K562 (cell line): ENCODE data around the gene P2RY11. TPM values are rescaled to one million over a fixed set of nuclear protein-coding genes. Genes with fewer than 3 reads are reported as not detected.

Source experiments
- ATAC-seq: fragments of 200-7000 bp; cut with Tn5 transposase; 3 replicates; pipeline ENCODE4 v1.9.1; 2020; ENCODE audit warnings: moderate library complexity
- BruUV-seq: library from RNA; stranded (reverse); fragments of 400-500 nt; replicated peaks from 2 replicates; lab custom pipeline; 2021; lab: Mats Ljungman, UMichigan
- CTCF ChIA-PET: fragments of 300-600 bp; formaldehyde crosslinking; extraction: SDS; loops from one replicate; lab custom pipeline; 2021; ENCODE audit warnings: low intra/inter-chr PET ratio; lab: Yijun Ruan, JAX
- POLR2A ChIA-PET: fragments of 300-600, 350-650 bp; sonication (Branson Sonifier 250); formaldehyde crosslinking; extraction: SDS; loops from one replicate; lab custom pipeline; 2021; ENCODE audit warnings: antibody characterized with exemption, inconsistent platforms; lab: Yijun Ruan, JAX
- DNase-seq, 4 experiments: peaks; one replicate each; pipeline versions ENCODE4 v3.0.0 to v3.0.0-alpha.2; 2011 to 2018; ENCODE audit warnings: low spot score in 3 of 4, mixed read lengths in 3 of 4; ENCODE audit errors: extremely low read depth in 1 of 4
- FAIRE-seq: peaks from 2 replicates; lab custom pipeline; 2011; peaks lifted over from hg19 to GRCh38; lab: Jason Lieb, UNC
- H2AFZ ChIP-seq: 2 replicates; pipeline ENCODE4 v1.6.0; 2011; ENCODE audit warnings: low read depth, low read length, control low read depth, inconsistent platforms
- H3K27ac ChIP-seq: fragments of 200-600 bp; 3 replicates; pipeline ENCODE4 v1.8.0; 2011; ENCODE audit warnings: low read depth, mild to moderate bottlenecking, control low read depth, inconsistent platforms, low read length, moderate library complexity, mixed read lengths; ENCODE audit errors: extremely low read depth
- H3K27me3 ChIP-seq, 2 experiments: fragments of 300-600 bp in 1 of 2; 2 replicates in 1 of 2; 3 replicates in 1 of 2; pipeline versions ENCODE4 v1.6.0 to v1.8.0; 2011; ENCODE audit warnings: inconsistent platforms in 2 of 2, low read length in 2 of 2, mild to moderate bottlenecking in 1 of 2, mixed read lengths in 1 of 2, moderate library complexity in 1 of 2; ENCODE audit not compliant: control insufficient read depth in 2 of 2, insufficient read depth in 2 of 2
- H3K36me3 ChIP-seq: fragments of 300-600 bp; 3 replicates; pipeline ENCODE4 v1.8.0; 2011; ENCODE audit warnings: mild to moderate bottlenecking, low read length, inconsistent platforms; ENCODE audit not compliant: control insufficient read depth, insufficient read depth
- H3K4me1 ChIP-seq, 2 experiments: fragments of 200-600 bp in 1 of 2; replicated peaks in 1 of 2; 2 replicates in 1 of 2; 3 replicates in 1 of 2; pipeline versions ENCODE4 v1.5.1 to v1.8.0; 2011; ENCODE audit warnings: inconsistent platforms in 2 of 2, low read length in 2 of 2, mild to moderate bottlenecking in 1 of 2, mixed read lengths in 1 of 2, moderate library complexity in 1 of 2; ENCODE audit not compliant: control insufficient read depth in 2 of 2, insufficient read depth in 2 of 2
- H3K4me2 ChIP-seq: 2 replicates; pipeline ENCODE4 v1.6.1; 2011; ENCODE audit warnings: low read length, control low read depth, inconsistent platforms, mixed read lengths; ENCODE audit not compliant: insufficient read depth
- H3K4me3 ChIP-seq: fragments of 200-600 bp; sonication (generic), shearing (Covaris generic); 2 replicates; pipeline ENCODE4 v1.5.1; 2016; ENCODE audit warnings: control low read depth, inconsistent platforms
- H3K79me2 ChIP-seq: fragments of 200-600 bp; 3 replicates; pipeline ENCODE4 v1.8.0; 2011; ENCODE audit warnings: low read length, inconsistent platforms; ENCODE audit not compliant: control insufficient read depth, insufficient read depth
- H3K9ac ChIP-seq, 2 experiments: 2 replicates each; pipeline versions ENCODE4 v1.6.0 to v1.6.1; 2011; ENCODE audit warnings: low read depth in 2 of 2, low read length in 2 of 2, control low read depth in 1 of 2, inconsistent platforms in 1 of 2, mild to moderate bottlenecking in 1 of 2, mixed read lengths in 1 of 2; ENCODE audit not compliant: insufficient read depth in 1 of 2
- H3K9me1 ChIP-seq: one replicate; pipeline ENCODE4 v1.6.0; 2011; ENCODE audit warnings: inconsistent platforms, mild to moderate bottlenecking, low read length, moderate library complexity; ENCODE audit not compliant: control insufficient read depth, insufficient read depth
- H3K9me3 ChIP-seq: replicated peaks from 2 replicates; pipeline ENCODE4 v1.5.1; 2011; ENCODE audit warnings: low read depth, low read length, inconsistent platforms; ENCODE audit not compliant: control insufficient read depth, insufficient read depth
- H4K20me1 ChIP-seq: replicated peaks from 2 replicates; pipeline ENCODE4 v1.6.1; 2011; ENCODE audit warnings: low read length, inconsistent platforms, mixed read lengths; ENCODE audit not compliant: control insufficient read depth, insufficient read depth
- POLR2G ChIP-seq: fragments of 200-400 bp; formaldehyde crosslinking; IDR thresholded peaks from 2 replicates; pipeline ENCODE4 v1.6.1; 2017; ENCODE audit warnings: low read depth, mild to moderate bottlenecking, antibody characterized with exemption, low read length, moderate library complexity
- WGBS: fragments of 100-300 bp; shearing (Covaris generic); methylation state at CpG from one replicate; pipeline ENCODE4 v1.1.6; 2016; ENCODE audit warnings: low coverage, mixed read lengths; ENCODE audit not compliant: insufficient coverage; ENCODE audit errors: missing lambda C conversion rate; 5-methylcytosine and 5-hydroxymethylcytosine counted together
- in situ Hi-C: fragments of 300-500 bp; cut with MboI; formaldehyde crosslinking; loops from 4 replicates; pipeline ENCODE4 v1.15.0; 2018; ENCODE audit warnings: inconsistent platforms, mixed read lengths
- intact Hi-C: fragments of 100-400 bp; cut with micrococcal nuclease; formaldehyde crosslinking; loops from 2 replicates; pipeline ENCODE4 v1.14.2; 2022
- polyA plus RNA-seq, 8 experiments: library from polyadenylated mRNA; depleted of rRNA in 4 of 8; stranded (reverse) in 5 of 8; unstranded in 3 of 8; fragments of >200 nt; fragmentation: Nextera tagmentation in 2 of 8; fragmentation: Illumina TruSeq in 1 of 8; extraction: Ambion mirVana in 2 of 8; extraction: Trizol in 1 of 8; gene quantifications; 2 replicates each; pipeline versions ENCODE4 v1.2.1 to v1.2.3, GENCODE V29; 2011 to 2014; ENCODE audit warnings: inconsistent platforms in 1 of 8, missing spikeins in 1 of 8
- total RNA-seq, 7 experiments: library from RNA; depleted of rRNA in 6 of 7; stranded (reverse); fragments of >200 nt in 6 of 7; fragmentation: Illumina TruSeq in 2 of 7; extraction: Trizol in 2 of 7; gene quantifications; 2 replicates each; pipeline versions ENCODE4 v1.2.1 to v1.2.3, GENCODE V29; 2011 to 2021; ENCODE audit warnings: low replicate concordance in 1 of 7
- TF ChIP-seq, protein P1 (sequence below): sonication (generic); formaldehyde crosslinking; IDR thresholded peaks from 2 replicates; pipeline ENCODE4 v1.8.0; 2022; ENCODE audit warnings: mild to moderate bottlenecking, missing genetic modification reagents

Gene P2RY11
- total and polyA plus RNA-seq, 9 of the 15 experiments (the other 6 are each of a cell fraction or from before 2014, with no cell fraction given), result 0.03 to 10.1 (median 1.5) TPM

DNA sequence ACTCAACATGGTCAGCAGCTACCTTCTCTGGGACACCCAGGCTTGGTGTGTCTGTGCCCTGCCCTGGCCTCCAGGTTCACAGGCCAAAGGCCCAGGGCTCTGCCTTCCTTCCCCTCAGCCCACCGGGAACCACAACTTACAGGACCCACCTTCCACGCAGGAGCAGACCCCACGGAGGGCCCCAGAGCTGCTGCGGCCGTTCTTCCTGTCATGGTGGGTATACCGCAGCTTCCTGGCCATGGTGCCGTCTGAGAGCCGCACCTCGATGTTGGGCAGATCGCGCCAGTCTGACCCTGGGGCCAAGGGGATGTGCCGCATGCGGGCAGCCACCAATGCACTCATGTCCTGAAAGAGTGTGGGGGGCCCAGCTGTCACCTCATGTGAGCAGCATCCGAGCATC, 25.4 kb downstream of the P2RY11 start:
- Histone ChIP-seq H3K36me3 (peaks cover 98% of the 10 kb centered on the region), H3K4me1 (peaks cover 0 to 16% of the 10 kb centered on the region in 2 experiments; a peak in 1 of 5 replicates), H3K4me3 (no peak overlapping the region), H3K9ac (no peak overlapping the region; a peak in 1 of 4 replicates), H3K9me1 (no peaks in the 10 kb centered on the region), H3K79me2 (no peaks in the 10 kb centered on the region), H3K9me3 (no peaks in the 10 kb centered on the region), H3K27me3 (no peaks in the 10 kb centered on the region), H3K27ac (no peak overlapping the region), H3K4me2 (no peak overlapping the region), H4K20me1 (peaks cover 3% of the 10 kb centered on the region; the same call in 1 of the 2 replicates), H2AFZ (no peak overlapping the region)
- FAIRE-seq, result no peak
- CTCF ChIA-PET, result no interaction called here
- POLR2A ChIA-PET, result interaction anchor here (1.3 kb wide), 1 partner anchor 12 kb away, joined by 4 read pairs; no protein-coding TSS in a partner anchor
- in situ Hi-C loops, result no loop called here
- intact Hi-C loops, result no loop called here
- no peak for ATAC-seq
- no TSS peak for BruUV-seq
- WGBS, result 95% methylated on average over 12 of the region's 14 CpGs
- peak; percentile 48 for TF ChIP-seq POLR2G
- TF ChIP-seq, protein P1, sequence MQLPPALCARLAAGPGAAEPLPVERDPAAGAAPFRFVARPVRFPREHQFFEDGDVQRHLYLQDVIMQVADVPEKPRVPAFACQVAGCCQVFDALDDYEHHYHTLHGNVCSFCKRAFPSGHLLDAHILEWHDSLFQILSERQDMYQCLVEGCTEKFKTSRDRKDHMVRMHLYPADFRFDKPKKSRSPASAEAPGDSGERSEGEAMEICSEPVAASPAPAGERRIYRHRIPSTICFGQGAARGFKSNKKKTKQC (CRISPR knock-in tag), result no peak
- no peak for DNase-seq
